GM21515 (cell line): ENCODE measurements around the gene KLHL13.
"Not testable (repeated sequence)": the region's sequence is repeated elsewhere in the genome, so short reads cannot be mapped to it uniquely, and the experiment has no call there.

Source experiments
- ATAC-seq: cut with Tn5 transposase; IDR thresholded peaks from one replicate; pipeline ENCODE4 v1.9.1; 2021; ENCODE audit not compliant: unreplicated experiment

KLHL13 gene

GRCh38 chrX:118116713-118117550 is at the start of gene KLHL13:
Gene KLHL13 (minus strand): TSS chrX:118116810. CDS start chrX:118028473, 88,337 bp downstream.
- ATAC-seq, result no peak

DNA sequence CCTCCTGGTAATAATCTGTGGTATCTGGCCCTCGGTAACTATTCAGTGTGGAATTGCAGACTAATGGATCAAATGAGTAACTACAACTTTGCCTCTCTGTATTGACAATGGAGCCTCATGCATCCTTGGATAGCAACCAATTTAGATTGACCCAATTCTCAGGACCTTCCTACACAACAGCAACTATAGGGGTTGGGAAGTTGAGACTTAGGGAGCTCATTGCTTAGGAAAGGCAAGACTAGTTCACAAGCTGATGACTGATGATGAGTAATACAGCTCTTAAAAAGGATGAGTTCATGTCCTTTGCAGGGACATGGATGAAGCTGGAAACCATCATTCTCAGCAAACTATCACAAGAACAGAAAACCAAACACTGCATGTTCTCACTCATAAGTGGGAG is 47.5 kb upstream of the KLHL13 start:
- no peak for ATAC-seq

DNA sequence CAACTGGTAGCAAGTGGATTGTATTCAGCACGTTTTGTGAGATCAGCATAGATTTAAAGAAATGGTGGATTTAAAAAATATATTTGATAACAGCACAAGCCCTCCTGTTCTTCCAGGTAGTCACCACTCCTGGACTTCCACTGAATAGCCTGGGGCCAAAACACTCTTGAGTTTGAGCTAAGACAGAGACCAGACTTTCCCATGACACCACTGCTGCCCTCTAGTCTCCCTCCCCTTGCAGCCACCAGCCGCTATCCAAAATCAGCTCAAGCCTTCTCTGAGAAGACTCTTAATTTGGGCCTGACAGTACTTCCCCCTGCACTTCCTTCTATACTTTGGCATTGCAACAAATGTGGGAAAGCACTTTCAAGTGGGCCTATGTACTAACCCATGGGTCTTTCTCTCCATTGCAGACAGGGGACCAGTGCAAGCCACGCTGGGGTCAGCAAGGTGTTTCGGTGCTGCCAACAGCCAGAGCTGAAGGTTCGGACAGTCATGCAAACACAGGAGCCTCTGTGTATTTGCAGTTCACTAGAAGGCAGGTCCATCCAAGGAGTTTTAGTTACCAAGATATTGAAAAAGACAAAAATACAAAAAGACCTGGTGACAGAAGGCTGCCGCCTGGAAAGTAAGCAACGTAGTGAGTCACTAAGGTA is 40.5 kb upstream of the KLHL13 start:
- no peak for ATAC-seq

DNA sequence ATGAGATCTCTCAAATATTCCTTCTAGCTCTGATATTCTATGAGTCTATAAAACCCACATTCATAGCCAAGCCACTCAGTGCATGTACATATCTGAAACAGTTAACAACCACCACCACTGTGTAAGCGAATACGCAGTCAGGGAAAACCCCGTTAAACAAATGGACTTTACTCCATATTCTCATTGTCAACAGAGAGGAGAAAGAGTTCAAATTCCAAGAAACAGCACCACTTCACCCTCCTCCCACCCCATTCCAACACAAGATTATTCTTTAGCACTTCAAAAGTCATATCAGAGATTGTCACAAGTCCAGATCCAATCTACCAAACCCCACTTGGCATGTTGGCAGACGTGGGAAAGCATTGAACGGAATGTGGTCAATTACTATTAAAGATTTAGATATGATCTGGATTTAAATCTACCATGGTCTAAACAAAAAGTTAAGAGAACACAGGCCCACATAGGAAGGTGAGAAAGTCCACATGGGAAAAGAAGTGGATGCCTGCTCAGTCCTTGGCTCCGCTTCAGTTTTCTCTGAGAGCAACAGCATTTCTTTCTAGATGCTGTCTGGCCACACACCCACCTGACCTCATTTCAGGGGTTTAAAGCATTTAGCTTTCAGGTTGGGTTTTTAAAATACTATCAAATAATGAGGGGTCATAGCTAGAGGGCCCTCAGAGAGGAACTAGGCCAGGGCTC is 39.8 kb upstream of the KLHL13 start:
- no peak for ATAC-seq

DNA sequence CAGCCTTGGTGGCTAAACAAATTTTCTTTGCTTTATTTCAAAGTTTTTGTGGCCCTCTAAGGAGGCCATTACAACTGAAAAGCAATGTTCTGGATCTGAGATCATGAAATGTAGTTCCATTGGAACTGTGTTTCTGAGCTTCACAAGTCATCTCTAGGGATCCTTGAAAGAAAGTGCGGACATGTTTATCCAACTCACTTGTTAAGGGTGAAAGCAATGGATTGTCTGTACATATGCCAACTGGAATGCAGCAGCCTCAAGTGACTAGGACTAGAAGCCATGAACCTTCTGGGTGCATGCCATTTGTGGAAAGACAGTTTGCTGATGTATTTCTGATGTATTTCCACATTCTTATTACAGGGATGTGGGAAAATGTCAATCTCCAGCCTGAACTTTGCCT is 36.7 kb upstream of the KLHL13 start:
- no peak for ATAC-seq

DNA sequence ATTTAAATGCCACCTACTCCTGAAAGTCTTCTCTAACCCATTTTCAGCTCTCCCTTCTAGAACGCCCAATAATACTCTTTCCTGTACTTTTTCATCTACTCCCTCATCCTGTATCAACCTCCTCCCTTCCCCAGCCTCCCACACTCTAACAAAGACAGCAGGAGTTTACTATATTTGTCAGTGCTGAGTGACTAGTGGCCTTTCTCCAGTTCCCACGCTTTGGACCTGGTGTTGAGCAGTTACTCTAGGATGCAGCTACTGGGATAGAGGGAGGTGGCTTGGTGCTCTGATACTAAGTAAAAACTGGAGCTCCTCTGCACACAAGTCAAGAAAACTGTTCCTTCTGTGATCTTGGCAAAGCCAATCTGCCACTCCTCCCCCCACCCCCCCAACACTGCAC is 36.1 kb upstream of the KLHL13 start:
- ATAC-seq, result no peak

- no peak for ATAC-seq
Observed at GRCh38 chrX:118148737-118149136, 32.1 kb upstream of the KLHL13 start.

- not testable (repeated sequence) for ATAC-seq
Observed at GRCh38 chrX:118147771-118148170, 31.2 kb upstream of the KLHL13 start.

- no peak for ATAC-seq
Observed at GRCh38 chrX:118143578-118143977, 27.0 kb upstream of the KLHL13 start.

GRCh38 chrX:118131336-118131735 is 14.7 kb upstream of the KLHL13 start:
- no peak for ATAC-seq

DNA sequence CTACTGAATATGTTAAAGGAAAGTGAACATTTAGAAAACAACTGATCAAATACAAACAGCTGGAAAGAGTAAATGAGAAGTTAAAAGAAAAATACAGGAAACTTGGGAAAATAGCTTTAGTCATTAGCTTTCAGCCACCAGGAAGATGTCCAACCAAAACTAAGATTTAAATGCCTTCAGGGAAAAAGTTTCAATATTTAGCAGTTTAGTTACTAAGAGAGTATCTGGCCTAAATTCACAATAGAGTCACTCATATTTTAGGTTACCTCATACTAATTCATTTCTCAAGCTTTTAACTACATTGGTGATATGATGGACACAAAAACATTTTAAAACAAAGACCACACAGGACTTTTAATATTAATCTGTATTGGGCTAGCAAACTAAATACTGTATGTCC is 13.1 kb upstream of the KLHL13 start:
- no peak for ATAC-seq

DNA sequence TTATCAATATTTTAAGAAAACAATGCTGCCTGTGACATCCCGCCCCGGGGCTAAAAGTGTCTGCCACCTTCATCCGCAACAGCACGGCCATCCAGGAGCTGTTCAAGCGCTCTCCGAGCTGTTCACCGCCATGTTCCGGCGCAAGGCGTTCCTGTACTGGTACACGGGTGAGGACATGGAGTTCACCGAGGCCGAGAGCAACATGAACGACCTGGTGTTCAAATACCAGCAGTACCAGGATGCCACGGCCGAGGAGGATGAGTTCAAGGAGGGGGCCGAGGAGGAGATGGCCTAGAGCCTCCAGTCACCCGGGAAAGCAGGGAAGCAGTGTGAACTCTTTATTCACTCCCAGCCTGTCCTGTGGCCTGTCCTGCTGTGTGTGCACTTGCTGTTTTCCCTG is 12.1 kb upstream of the KLHL13 start:
- no peak for ATAC-seq

GRCh38 chrX:118126286-118126685 is 9.7 kb upstream of the KLHL13 start:
- ATAC-seq, result no peak

GRCh38 chrX:118124243-118124642 is 7.6 kb upstream of the KLHL13 start:
- ATAC-seq, result not testable (repeated sequence)

- no peak for ATAC-seq
Observed at GRCh38 chrX:118117741-118118140, 1.1 kb upstream of the KLHL13 start.

- ATAC-seq, result no peak
Observed at GRCh38 chrX:118115953-118116712, 477 bp downstream of the KLHL13 start.

- no peak for ATAC-seq
Observed at GRCh38 chrX:118114971-118115370, 1.6 kb downstream of the KLHL13 start.

- no peak for ATAC-seq
Observed at GRCh38 chrX:118109065-118109464, 7.5 kb downstream of the KLHL13 start.

DNA sequence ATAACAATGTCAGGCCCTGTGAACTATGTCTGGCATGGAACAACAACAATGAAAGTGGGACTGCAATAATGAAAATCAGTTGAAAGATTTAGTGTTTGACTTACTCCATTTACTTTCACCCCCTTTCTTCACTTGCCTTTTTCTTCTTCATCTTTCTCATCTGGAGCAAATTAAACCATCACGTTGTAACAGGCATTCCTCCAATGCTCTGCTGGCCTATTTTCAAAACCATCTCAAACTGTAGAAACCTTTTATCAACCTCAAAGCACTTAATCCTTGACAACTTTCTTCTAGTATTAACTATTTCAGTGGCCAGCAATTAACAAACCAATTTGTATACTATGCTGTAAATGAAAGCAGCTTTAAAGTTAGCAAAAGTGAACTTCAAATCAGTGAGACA is 8.3 kb downstream of the KLHL13 start:
- ATAC-seq, result no peak

GRCh38 chrX:118100091-118100490 is 16.5 kb downstream of the KLHL13 start:
- no peak for ATAC-seq

DNA sequence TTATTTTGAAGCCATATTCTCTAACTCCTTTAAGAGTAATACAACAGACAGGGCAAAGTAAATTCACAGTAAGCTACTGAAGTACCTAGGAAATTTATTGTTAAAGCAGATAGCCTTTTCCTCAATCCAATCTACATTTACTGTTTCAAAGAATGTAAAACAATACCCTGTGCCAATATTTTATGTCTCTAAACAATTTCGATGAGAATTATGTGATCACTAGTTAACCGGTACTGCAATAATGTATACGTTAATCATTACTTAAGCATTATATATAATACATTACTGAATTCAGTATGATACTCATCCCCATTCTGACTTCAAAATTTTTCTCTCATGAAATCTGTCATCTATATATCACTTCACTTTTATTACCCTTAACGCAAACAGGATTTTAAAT is 28.5 kb downstream of the KLHL13 start:
- no peak for ATAC-seq
